Astrocyte of the hippocampus (primary cell): ENCODE data around the gene MYLK.
A peak's percentile ranks its signal among the peaks of the same experiment; 100 is the strongest.

ENCODE experiments used
- DNase-seq: peaks from one replicate; pipeline ENCODE4 v3.0.0; 2011; ENCODE audit warnings: low read depth, low spot score

Gene MYLK

DNA sequence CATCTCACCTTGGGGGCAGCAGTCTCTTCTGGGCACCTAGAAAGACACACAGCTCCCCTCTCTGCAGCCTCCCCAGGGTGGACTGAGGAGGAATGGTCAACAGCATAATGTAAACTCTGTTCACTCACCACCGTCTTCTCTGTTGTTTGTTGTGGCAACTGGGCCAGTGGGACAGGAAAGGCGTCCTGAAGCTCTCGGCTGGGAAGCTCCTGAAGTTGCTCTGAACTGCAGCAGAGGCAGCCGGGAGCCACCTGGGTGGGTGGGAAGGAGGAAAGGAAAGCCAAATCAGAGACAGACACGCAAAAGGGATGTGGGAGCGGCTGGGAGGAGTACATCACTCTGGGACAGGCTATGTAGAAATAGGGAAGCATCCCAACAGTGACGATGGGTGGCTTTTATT lies 52.7 kb downstream of the MYLK start:
- DNase-seq = no peak

- DNase-seq = no peak
Measured at GRCh38 chr3:123821920-123822319, 62.2 kb downstream of the MYLK start.

DNA sequence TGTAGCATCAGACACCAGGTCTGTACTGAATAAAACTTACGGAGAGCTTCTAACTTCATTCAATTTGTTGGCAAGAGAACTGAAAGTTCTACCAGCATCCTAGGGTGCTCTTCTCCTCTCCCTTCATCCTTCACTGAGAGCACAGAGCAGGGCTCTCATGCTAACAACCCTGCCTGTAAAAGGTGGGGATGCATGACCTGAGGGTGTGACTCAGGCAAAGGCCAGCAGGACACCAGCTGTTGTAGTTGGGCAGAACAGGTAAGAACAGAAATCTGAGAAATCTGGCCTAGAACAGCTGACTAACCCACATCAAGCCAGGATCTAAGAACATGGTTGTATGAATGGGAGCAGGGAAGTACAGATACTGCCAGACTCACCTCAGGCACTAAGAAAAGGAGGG lies 64.2 kb downstream of the MYLK start:
- DNase-seq = no peak

DNA sequence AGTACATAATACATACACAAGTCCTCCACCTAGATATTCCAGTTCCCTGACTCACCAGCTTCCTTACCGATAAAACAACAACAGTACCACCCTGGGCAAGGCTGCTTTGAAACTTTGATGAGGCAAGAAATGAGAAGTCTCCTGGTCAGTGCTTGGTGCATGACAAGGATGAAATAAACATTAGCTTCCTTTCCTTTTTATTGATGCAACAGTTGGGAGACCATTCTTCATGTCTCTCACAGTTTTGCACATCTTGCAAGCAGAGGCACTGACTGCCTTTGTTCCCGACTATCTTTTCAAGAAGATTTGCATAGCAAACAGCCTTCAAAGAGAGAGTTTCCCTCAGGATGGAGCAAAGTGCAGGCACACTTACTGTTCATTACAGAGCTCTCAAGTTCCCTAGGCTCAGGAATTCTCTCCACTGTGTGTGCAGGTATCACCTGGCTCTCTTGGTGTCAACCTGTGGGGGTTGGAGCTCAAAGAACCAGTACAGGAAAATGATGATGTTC lies 65.2 kb downstream of the MYLK start:
- DNase-seq = peak; percentile 93

- peak; percentile 95 for DNase-seq
Measured at GRCh38 chr3:123818324-123818920, 65.7 kb downstream of the MYLK start.

DNA sequence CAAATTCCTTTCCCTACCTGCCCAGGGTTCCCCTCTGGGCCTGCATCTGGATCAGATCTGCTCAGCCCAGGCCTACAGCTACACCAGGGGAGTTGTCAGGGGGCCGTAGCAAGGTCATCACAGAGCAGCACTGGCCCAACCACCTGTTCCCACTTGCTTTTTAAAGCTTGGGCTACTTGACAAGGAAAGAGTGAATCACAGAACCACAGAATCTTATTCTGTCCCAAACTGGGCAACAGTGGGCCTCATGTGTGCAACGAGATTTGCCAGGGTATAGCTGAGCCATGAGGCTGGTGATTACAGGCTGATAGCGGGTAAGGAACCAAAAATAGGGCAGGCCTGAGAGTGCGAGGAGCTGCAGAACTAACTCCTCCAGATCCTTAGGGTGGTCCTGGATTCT lies 66.7 kb downstream of the MYLK start:
- DNase-seq = peak; percentile 65

DNA sequence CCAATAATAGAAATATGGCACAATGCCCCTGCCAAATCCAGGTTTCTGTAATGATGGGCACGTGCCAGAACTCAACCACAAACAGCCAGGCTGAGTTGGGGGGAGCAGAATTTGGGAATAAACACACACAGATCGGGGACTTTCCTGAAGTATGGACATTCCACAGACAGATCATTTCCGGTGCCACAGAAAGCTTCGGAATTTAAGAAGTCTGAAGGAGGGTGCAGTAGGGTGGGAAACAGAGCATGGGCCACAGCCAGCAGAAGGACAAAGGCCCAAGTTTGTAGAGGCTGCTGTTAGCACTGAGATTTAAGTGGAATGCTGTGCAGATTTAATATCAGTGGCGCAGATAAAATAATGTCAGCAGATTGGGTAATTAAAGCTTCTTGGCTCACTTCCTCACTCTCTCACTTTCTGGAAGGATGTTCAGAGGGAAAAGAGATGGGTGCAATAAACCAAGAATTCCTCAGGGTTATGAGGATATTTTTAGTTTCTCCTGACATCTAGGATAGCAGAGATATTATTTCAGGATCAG lies 67.4 kb downstream of the MYLK start:
- peak; percentile 91 for DNase-seq

DNA sequence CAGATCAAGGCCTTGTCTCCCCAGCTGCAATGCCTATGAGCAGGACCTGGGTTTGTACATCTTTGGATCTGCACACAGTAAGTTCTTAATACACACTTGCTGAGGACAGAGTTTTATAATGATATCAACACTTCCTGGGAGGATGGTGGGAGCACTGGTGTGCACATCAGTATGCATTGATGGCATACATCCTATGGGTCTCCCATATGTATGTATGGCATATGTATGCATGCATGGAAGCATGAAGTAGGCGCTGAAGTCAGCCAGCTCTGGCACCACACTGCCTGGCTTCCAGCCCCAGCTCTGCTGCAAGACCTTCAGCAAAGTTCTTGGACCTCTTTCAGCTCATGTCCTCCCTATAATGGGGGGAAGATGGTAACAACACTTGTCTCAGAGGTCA lies 68.2 kb downstream of the MYLK start:
- no peak for DNase-seq

GRCh38 chr3:123813876-123814275 lies 70.3 kb downstream of the MYLK start:
- peak; percentile 61 for DNase-seq

GRCh38 chr3:123809597-123809996 lies 74.5 kb downstream of the MYLK start:
- peak; percentile 64 for DNase-seq

GRCh38 chr3:123808812-123809211 lies 75.3 kb downstream of the MYLK start:
- DNase-seq = no peak

DNA sequence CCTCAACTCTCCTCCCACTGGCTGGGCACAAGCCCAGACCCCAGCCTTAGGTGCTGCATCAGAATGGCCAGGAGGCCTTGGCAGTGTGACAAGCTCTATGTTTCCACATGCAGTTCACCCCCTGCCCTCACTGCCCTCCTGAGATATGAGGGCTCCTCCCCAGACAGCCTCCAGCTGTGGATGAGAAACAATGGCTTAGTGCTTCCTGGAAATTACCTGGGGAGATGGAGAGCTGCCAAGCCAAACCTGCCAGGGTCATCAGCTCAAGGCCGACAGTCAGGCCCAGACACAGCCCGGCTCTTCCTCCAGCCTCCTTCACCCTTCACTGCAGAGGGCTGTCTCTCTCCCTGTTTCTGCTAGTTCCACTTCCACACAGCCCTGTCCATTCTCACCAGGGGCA lies 76.3 kb downstream of the MYLK start:
- DNase-seq = peak; percentile 65

DNA sequence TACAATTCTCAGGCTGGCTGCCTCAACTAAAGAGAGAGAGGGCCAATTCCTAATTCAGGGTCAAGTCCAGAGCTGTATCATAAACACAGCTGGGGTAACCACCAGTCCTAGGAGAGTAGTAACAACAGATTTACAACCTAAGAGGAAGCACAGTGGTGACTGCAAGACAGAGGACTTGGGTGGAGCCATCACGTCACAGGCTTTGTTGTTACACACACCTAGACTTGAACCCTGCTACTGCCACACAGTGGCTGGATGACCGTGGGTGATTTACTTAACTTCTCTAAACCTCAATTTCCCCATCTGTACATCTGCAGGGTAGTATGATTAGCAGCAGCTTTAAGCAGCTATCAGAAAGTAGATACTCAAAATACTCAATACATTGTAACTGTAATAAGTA lies 78.6 kb downstream of the MYLK start:
- DNase-seq = no peak

DNA sequence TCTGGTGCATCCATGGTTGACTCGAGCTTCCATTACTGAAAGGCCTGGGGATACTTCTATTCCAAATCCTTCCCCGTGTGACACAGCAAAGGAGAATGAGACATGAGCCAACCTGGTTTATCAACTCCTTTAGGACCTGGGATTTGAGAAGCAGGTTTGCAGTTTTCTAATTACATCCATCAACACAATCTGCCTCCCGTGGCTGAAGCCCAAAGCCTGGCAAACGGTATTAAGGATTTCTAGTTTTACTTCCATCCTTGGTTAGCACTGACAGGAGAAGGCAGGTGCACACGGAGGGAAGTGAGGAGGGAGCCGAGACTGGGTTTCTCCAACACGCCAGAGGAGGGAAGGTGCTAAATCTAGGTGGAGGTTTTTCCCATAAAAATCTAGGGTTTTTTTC lies 79.0 kb downstream of the MYLK start:
- no peak for DNase-seq

- no peak for DNase-seq
Measured at GRCh38 chr3:123804676-123805075, 79.5 kb downstream of the MYLK start.

DNA sequence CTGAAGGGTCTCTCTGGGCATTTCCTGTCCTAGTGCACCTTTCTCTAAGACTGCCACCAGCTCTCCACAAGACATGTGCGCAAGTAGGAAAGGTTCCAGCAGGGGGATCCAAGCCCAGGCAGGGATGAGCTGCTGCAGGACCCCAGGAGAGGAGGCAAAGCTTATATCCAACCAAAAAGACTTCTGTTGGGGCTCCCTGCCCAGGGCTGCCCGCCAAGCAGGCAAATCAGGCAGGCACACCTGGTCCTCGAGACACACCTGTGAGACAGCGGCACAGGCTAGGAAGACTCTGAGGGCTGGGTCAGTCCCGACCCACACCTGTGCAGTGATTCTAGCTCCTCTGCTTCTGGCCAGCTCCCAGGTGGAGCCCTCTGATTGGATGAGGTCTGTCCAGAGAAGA lies 80.6 kb downstream of the MYLK start:
- no peak for DNase-seq

GRCh38 chr3:123802007-123802625 lies 82.0 kb downstream of the MYLK start:
- DNase-seq = no peak

DNA sequence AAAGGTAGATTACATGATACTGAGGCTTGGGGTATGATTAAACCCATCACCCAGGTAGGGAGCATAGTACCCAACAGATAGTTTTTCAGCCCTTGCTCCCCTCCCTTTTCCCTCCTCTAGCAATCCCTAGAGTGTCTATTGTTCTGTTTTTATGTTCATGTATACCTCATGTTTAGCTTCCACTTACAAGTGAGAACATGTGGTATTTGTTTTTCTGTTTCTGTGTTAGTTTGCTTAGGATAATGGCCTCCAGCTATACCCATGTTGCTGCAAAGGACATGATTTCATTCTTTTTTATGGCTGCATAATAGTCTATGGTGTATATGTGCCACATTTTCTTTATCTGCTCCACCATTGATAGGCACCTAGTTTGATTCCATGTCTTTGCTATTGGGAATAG lies 82.7 kb downstream of the MYLK start:
- DNase-seq = no peak

GRCh38 chr3:123800362-123800682 lies 83.8 kb downstream of the MYLK start:
- no peak for DNase-seq

DNA sequence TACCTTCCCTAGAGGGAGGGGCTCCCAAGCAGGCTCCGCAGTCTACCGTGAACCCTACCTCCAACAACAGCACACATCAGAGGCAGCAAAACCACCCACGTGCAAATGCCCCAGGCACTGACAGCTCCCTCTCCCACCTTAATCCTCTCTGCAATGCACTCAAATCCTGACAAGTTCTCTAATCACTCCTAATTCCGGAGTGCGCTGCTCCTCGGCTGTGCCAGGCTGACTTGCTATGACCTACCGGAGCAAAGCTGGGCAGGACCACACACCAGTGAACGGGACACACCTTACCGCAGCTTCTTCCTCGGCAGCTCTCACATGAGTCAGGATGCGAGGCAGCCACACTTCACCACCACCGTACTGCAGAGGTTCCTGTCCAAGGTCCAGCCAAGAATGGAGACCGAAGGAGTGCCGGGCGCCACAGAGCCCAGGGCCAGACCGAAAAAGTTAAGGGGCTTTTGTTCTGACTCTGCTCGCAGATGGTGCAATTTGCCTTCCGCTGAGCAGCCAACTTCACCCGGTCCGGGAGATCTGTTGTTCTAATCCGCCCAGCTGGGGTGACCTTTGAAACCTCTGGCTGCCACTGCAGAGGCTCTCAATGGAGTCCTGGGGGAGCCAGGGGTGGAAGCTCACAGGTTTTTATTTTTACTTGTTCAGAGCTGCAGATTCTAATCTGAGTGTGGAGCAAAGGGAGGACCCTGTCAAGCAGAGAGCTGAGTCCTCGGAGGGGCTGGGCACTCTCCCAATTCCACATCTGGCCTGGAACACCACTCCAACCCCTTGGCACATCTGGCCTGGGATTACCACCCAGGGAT lies 84.4 kb downstream of the MYLK start:
- DNase-seq = peak; percentile 84

- DNase-seq = no peak
Measured at GRCh38 chr3:123798550-123798949, 85.6 kb downstream of the MYLK start.

DNA sequence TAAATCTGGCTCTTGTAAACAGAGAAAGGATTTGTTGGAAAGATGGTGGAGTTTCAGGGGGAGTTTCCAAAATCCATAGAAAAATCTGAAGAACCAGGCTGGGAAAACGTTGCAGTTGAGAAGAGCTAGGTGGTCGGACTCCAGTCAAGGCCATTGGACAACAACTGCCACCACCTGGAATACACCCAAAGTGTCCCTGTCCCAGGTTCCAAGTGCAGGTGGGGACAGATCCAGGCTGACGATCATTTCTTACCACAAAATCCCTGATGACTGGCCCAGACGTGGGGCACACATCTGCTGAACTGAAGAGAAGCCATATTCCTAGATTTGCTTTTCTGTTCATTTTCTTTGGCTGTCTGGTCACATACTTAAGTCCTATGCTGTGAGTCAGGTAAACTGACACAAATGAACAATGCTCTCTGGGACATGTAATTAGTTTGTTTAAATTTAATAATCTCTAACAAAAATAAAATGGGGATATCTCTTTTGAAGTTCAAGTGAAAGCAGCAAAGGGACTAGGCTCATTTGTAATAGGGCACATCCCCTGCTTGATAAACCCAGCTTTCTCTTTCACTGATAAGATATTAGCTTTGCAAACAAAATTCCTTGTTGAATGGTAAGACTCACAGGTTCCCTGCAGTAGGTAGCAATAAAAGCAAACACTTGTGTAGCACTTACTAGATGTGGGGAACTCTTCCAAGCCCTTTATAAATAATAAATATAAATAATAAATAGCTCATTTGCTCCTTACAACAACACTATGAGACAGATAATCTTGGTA lies 88.5 kb downstream of the MYLK start:
- DNase-seq = no peak
